ENCODE results near the gene GON4L. TPM values are rescaled to one million over a fixed set of nuclear protein-coding genes. Genes with fewer than 3 reads are reported as not detected.
"Not testable (repeated sequence)": the region's sequence is repeated elsewhere in the genome, so short reads cannot be mapped to it uniquely, and the experiment has no call there.

Gene GON4L
- total RNA-seq, 1 donor from 2014 or later: 21.6 TPM

GRCh38 chr1:155759017-155759416 is 98.0 kb downstream of the GON4L start:
- not testable (repeated sequence) for DNase-seq (ENCODE audit: low read depth, low spot score)

DNA sequence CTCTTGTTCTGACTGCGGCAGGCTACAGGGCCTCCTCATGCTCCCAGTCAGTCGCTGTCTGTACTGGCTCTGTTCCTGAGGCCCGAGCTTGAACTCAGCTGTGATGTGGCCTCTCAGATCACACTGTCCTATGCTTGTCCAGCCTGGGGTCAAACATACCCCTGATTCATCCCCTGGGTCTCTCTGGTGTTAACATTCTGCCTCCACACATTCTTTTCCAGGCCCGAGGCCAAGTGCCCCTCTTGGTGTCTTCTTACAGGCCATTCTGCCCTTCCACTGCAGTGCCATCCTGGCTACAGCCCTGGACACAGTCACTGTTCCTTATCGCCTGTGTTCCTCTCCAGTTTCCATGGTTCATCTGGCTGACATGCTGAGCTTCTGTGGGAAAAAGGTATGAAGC is 108.9 kb downstream of the GON4L start:
- not testable (repeated sequence) for DNase-seq (ENCODE audit: low read depth, low spot score)

DNA sequence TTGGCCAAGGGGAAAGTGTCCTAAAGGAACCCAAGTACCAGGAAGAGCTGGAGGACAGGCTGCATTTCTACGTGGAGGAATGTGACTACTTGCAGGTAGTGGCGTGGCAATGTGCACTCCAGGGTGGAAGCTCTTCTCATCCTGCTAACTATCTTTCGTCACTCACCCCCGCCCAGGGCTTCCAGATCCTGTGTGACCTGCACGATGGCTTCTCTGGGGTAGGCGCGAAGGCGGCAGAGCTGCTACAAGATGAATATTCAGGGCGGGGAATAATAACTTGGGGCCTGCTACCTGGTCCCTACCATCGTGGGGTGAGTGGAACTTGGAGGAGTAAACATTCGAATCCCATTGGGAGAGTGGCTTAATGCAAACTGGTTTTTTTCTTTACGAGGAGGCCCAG is 109.4 kb downstream of the GON4L start:
- not testable (repeated sequence) for DNase-seq (ENCODE audit: low read depth, low spot score)

DNA sequence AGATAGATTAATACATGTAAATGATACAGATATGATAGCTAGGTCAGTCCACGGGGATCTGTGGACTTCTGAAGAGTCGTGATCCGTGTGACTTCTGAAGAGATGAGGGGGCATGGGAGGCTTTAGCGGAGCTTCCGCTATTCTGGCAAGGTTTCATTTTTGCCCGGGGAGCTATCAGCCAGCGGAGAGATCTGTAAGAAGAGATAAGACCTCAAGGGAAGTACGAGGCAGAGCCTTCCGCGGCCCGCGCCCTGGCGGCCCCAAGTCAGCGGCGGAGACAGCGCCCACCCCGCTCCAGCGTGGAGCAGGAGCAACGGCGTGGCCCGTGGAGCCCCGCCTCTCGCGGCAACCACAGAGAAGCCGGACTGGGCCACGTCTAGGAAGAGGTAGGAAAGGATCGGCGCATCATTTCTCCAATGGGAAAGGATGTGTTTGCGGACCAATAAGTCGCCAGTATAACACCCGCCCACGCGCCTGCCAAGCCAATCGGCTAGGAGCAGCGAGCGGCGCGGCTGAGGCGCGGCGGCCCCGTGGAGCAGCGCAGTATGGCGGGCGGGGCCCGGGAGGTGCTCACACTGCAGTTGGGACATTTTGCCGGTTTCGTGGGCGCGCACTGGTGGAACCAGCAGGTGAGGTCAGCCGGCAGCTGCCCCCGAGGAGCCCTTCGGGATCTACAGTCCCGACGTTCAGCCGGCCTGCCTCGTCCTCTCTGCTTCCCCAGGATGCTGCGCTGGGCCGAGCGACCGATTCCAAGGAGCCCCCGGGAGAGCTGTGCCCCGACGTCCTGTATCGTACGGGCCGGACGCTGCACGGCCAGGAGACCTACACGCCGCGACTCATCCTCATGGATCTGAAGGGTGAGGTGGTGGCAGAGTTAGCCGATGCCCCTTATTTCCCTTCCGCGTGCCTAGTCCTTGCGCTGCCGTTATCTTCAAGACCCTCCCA is 111.5 kb downstream of the GON4L start:
- peak; percentile 94 for DNase-seq (ENCODE audit: low read depth, low spot score)

DNA sequence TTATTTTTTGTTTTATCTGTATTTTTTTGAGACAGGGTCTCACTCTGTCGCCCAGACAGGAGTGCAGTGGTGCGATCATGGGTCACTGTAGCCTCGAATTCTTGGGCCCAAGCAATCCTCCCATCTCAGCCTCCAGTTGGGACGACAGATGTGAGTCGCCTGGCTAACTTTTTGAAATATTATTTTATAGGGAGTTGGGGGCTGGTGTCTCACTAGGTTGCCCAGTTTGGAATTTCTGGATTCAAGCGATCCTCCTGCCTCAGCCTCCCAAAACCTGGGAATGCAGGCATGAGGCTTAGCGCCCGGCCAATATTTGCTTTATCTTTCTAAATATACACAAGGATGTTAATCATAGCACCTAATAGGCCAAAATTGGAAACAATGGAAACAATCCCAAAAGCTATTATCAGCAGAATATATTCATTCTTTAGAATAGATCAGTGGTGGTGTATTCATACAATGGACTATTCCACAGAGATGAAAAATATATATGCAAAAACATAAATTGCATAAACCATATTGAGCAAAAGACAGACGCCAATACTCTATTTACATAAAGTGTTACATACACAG is 112.2 kb downstream of the GON4L start:
- DNase-seq (ENCODE audit: low read depth, low spot score): no peak

GRCh38 chr1:155741908-155742307 is 115.1 kb downstream of the GON4L start:
- no peak for DNase-seq (ENCODE audit: low read depth, low spot score)

DNA sequence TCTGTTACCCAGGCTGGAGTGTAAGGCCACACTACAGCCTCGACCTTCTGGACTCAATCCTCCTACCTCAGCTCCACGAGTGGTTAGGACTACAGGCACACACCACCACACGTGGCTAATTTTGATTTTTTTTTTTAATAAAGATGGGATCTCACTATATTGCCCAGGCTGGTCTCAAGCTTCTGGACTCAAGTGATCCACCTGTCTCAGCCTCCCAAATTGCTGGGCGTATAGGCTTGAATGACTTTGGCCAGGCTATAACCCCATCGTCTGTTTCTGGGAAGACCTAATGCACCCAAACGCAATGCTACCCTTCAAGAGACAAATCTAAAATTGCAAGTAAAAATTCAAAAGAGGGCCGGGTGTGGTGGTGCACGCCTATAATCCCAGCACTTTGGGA is 116.0 kb downstream of the GON4L start:
- no peak for DNase-seq (ENCODE audit: low read depth, low spot score)

GRCh38 chr1:155729031-155729898 is 127.7 kb downstream of the GON4L start:
- peak; percentile 24 for DNase-seq (ENCODE audit: low read depth, low spot score)

- DNase-seq (ENCODE audit: low read depth, low spot score): no peak
These were observed 131.9 kb downstream of the GON4L start for GRCh38 chr1:155725142-155725541.

DNA sequence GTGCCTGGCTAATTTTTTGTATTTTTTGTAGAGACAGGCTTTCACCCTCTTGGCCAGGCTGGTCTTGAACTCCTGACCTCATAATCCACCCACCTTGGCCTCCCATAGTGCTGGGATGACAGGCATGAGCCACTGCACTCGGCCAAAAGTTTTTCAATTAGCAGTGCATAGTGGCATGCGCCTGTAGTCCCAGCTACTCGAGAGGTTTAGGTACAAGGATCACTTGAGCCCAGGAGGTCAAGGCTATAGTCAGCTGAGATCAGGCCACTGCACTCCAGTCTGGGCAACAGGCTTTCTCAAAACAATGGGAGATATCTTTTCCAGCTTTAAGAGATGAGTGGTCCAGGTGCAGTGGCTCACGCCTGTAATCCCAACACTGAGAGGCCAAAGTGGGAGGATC is 137.3 kb downstream of the GON4L start:
- DNase-seq (ENCODE audit: low read depth, low spot score): no peak

- DNase-seq (ENCODE audit: low read depth, low spot score): not testable (repeated sequence)
These were observed 138.4 kb downstream of the GON4L start for GRCh38 chr1:155718524-155719115.

- DNase-seq (ENCODE audit: low read depth, low spot score): no peak
These were observed 140.0 kb downstream of the GON4L start for GRCh38 chr1:155717041-155717440.

GRCh38 chr1:155715777-155716176 is 141.2 kb downstream of the GON4L start:
- DNase-seq (ENCODE audit: low read depth, low spot score): no peak

DNA sequence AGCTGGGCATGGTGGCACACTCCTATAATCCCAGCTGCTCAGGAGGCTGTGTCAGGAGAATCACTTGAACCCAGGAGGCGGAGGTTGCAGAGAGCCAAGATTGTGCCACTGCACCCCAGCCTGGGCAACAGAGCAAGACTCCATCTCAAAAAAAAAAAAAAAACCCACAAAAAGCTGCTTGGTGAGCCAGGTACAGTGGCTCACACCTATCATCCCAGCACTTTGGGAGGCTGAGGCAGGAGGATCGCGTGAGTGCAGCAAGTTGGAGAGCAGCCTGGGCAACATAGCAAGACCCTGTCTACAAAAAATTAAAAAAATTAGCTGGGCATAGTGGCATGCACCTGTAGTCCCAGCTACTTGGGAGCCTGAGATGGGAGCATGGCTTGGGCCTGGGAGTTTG is 142.0 kb downstream of the GON4L start:
- DNase-seq (ENCODE audit: low read depth, low spot score): not testable (repeated sequence)

DNA sequence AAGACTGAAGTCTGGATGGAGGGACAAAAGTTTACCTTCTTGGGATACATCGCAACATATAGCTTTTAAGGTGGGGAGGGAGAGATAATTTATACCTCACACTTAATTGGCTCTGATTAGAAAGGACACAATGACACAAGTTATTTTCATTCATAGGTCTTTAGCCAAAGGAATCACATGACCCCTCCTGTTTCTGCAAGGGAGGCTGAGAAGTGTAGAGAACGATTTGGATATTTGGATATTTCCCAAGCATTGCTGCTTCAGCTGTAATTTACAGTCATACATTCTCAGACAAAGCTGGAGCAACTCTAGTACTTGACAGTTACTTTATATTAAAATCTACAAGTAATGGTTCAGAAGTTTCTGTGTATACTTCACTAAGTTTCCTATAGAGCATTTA is 143.9 kb downstream of the GON4L start:
- DNase-seq (ENCODE audit: low read depth, low spot score): no peak

DNA sequence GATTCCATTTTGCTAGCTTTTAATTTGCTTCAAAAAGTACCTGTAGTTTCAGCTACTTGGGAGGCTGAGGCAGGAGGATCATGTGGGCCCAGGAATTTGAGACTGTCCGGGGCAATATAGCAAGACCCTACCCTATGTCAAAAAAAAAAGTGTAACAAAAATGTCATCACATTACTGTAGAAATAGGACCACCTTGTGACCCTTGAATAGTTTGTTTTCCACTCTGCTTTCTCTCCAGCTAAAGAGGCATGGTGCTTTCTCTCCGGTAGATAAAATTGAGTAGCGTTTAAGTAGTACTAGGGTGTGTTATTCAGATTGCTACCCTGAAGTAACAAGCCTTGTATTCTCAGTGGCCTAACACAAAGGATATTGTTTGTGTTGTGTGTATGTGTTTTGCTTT is 144.4 kb downstream of the GON4L start:
- not testable (repeated sequence) for DNase-seq (ENCODE audit: low read depth, low spot score)

- DNase-seq (ENCODE audit: low read depth, low spot score): not testable (repeated sequence)
These were observed 145.6 kb downstream of the GON4L start for GRCh38 chr1:155711457-155711856.

- DNase-seq (ENCODE audit: low read depth, low spot score): no peak
These were observed 147.6 kb downstream of the GON4L start for GRCh38 chr1:155709391-155709790.

GRCh38 chr1:155706139-155706538 is 150.9 kb downstream of the GON4L start:
- no peak for DNase-seq (ENCODE audit: low read depth, low spot score)

DNA sequence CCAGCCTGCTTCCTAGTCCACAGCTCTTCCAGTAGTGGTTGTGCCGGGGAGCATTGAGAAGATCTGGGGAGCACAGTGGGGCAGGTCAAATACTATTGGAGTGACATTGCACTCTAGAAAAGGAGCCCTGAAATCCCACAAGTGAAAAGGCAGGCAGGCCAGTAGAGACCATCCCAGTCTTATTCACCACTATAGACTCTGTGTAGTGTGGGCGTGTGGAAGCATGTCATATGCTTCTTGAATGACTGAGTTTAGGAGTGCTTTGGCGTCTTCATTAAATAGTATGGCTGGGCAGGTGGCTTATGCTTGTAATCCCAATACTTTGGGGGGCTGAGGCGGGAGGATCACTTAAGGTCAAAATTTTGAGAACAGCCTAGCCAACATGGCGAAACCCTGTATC is 152.6 kb downstream of the GON4L start:
- DNase-seq (ENCODE audit: low read depth, low spot score): not testable (repeated sequence)

DNA sequence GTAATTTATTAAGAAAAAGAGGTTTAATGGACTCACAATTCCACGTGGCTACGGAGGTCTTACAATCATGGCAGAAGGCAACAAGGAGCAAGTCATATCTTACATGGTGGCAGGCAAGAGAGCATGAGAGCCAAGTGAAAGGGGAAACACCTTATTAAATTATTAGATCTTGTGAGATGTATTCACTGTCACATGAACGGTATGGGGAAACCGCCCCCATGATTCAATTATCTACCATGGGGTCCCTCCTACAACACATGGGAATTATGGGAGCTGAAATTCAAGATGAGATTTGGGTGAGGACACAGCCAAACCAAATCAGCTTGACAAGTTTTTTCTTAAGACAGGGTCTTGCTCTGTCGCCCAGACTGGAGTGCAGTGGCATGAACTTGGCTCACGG is 153.8 kb downstream of the GON4L start:
- no peak for DNase-seq (ENCODE audit: low read depth, low spot score)
